ENCODE measurements around the gene CNOT6.
"Not testable (repeated sequence)": the region's sequence is repeated elsewhere in the genome, so short reads cannot be mapped to it uniquely, and the experiment has no call there.

Gene CNOT6

GRCh38 chr5:180515974-180516373, 21.8 kb downstream of the CNOT6 start:
- H3K4me3 ChIP-seq (ENCODE audit: low read depth, low read length), result not testable (repeated sequence)

GRCh38 chr5:180516440-180516839, 22.3 kb downstream of the CNOT6 start:
- H3K4me3 ChIP-seq (ENCODE audit: low read depth, low read length), result no peak overlapping the region

GRCh38 chr5:180519098-180519497, 24.9 kb downstream of the CNOT6 start:
- no peak overlapping the region for H3K4me3 ChIP-seq (ENCODE audit: low read depth, low read length)

- no peak overlapping the region for H3K4me3 ChIP-seq (ENCODE audit: low read depth, low read length)
These were observed 26.9 kb downstream of the CNOT6 start for GRCh38 chr5:180521101-180521500.

GRCh38 chr5:180521591-180521990, 27.4 kb downstream of the CNOT6 start:
- no peak overlapping the region for H3K4me3 ChIP-seq (ENCODE audit: low read depth, low read length)

- H3K4me3 ChIP-seq (ENCODE audit: low read depth, low read length), result no peak overlapping the region
These were observed 28.2 kb downstream of the CNOT6 start for GRCh38 chr5:180522330-180522729.

GRCh38 chr5:180523629-180524466, 29.7 kb downstream of the CNOT6 start:
- H3K4me3 ChIP-seq (ENCODE audit: low read depth, low read length), result no peak overlapping the region

GRCh38 chr5:180525399-180525798, 31.2 kb downstream of the CNOT6 start:
- no peak overlapping the region for H3K4me3 ChIP-seq (ENCODE audit: low read depth, low read length)

GRCh38 chr5:180526269-180526668, 32.1 kb downstream of the CNOT6 start:
- no peak overlapping the region for H3K4me3 ChIP-seq (ENCODE audit: low read depth, low read length)

GRCh38 chr5:180527659-180528058, 33.5 kb downstream of the CNOT6 start:
- no peak overlapping the region for H3K4me3 ChIP-seq (ENCODE audit: low read depth, low read length)

- H3K4me3 ChIP-seq (ENCODE audit: low read depth, low read length), result not testable (repeated sequence)
These were observed 36.9 kb downstream of the CNOT6 start for GRCh38 chr5:180531036-180531585.

GRCh38 chr5:180532268-180532667, 38.1 kb downstream of the CNOT6 start:
- H3K4me3 ChIP-seq (ENCODE audit: low read depth, low read length), result no peak overlapping the region

GRCh38 chr5:180533845-180534244, 39.7 kb downstream of the CNOT6 start:
- no peak overlapping the region for H3K4me3 ChIP-seq (ENCODE audit: low read depth, low read length)

GRCh38 chr5:180535573-180535972, 41.4 kb downstream of the CNOT6 start:
- H3K4me3 ChIP-seq (ENCODE audit: low read depth, low read length), result no peak overlapping the region

GRCh38 chr5:180540050-180540694, 46.0 kb downstream of the CNOT6 start:
- H3K4me3 ChIP-seq (ENCODE audit: low read depth, low read length), result no peak overlapping the region

GRCh38 chr5:180541710-180542109, 47.5 kb downstream of the CNOT6 start:
- no peak overlapping the region for H3K4me3 ChIP-seq (ENCODE audit: low read depth, low read length)

- no peak overlapping the region for H3K4me3 ChIP-seq (ENCODE audit: low read depth, low read length)
These were observed 51.1 kb downstream of the CNOT6 start for GRCh38 chr5:180545248-180545647.

GRCh38 chr5:180548563-180548962, 54.4 kb downstream of the CNOT6 start:
- no peak overlapping the region for H3K4me3 ChIP-seq (ENCODE audit: low read depth, low read length)

- no peak overlapping the region for H3K4me3 ChIP-seq (ENCODE audit: low read depth, low read length)
These were observed 59.4 kb downstream of the CNOT6 start for GRCh38 chr5:180553530-180553929.

- H3K4me3 ChIP-seq (ENCODE audit: low read depth, low read length), result no peak overlapping the region
These were observed 61.2 kb downstream of the CNOT6 start for GRCh38 chr5:180555168-180555921.

- H3K4me3 ChIP-seq (ENCODE audit: low read depth, low read length), result no peak overlapping the region
These were observed 63.1 kb downstream of the CNOT6 start for GRCh38 chr5:180557217-180557809.

Measured in iPS-11a (cell line).